Naive thymus-derived CD4-positive, alpha-beta T cell (primary cell): ENCODE results near the gene OR5B3. TPM values are rescaled to one million over a fixed set of nuclear protein-coding genes. Genes with fewer than 3 reads are reported as not detected.

Experiments used
- ATAC-seq: fragments of 150-1000 bp; cut with Tn5 transposase; 2 replicates; pipeline ENCODE4 v1.10.0; 2021; ENCODE audit warnings: mild to moderate bottlenecking, moderate library complexity
- CTCF ChIA-PET: fragments of 350-600 bp; sonication (Branson Sonifier 250); formaldehyde crosslinking; loops from one replicate; lab custom pipeline; 2021; ENCODE audit warnings: antibody characterized with exemption; lab: Charles Lee
- POLR2A ChIA-PET: fragments of 350-600 bp; sonication (Branson Sonifier 250); formaldehyde crosslinking; loops from one replicate; lab custom pipeline; 2021; ENCODE audit warnings: antibody characterized with exemption, inconsistent platforms; lab: Charles Lee
- DNase-seq, 9 donors: peaks; one replicate each; pipeline versions ENCODE4 v3.0.0 to v3.0.0-alpha.2; 2020 to 2022; ENCODE audit warnings: mixed read lengths in 1 of 9
- H3K27ac ChIP-seq: one replicate; pipeline ENCODE4 v1.7.0; 2013; ENCODE audit warnings: mild to moderate bottlenecking, low read depth, low read length, moderate library complexity
- H3K27me3 ChIP-seq, 2 donors: one replicate each; pipeline ENCODE4 v1.7.0; 2013; ENCODE audit warnings: low read length in 2 of 2, mild to moderate bottlenecking in 2 of 2, moderate library complexity in 2 of 2; ENCODE audit not compliant: control insufficient read depth in 2 of 2, insufficient read depth in 2 of 2
- H3K36me3 ChIP-seq, 3 experiments: 1 replicate in 2 of 3; 2 replicates in 1 of 3; pipeline ENCODE4 v1.7.0; 2013; ENCODE audit warnings: low read length in 3 of 3, mild to moderate bottlenecking in 3 of 3, moderate library complexity in 1 of 3; ENCODE audit not compliant: insufficient read depth in 3 of 3, control insufficient read depth in 2 of 3
- H3K4me1 ChIP-seq, 2 donors: one replicate each; pipeline ENCODE4 v1.7.0; 2013; ENCODE audit warnings: low read length in 2 of 2, mild to moderate bottlenecking in 2 of 2, moderate library complexity in 1 of 2; ENCODE audit not compliant: control insufficient read depth in 2 of 2, insufficient read depth in 2 of 2
- H3K4me3 ChIP-seq: 2 replicates; pipeline ENCODE4 v1.7.0; 2013; ENCODE audit warnings: mild to moderate bottlenecking, low read length
- H3K9me3 ChIP-seq, 3 experiments: 1 replicate in 2 of 3; 2 replicates in 1 of 3; pipeline ENCODE4 v1.7.0; 2013; ENCODE audit warnings: low read length in 3 of 3; ENCODE audit not compliant: control insufficient read depth in 2 of 3
- H3K27ac Mint-ChIP-seq, 9 donors: one replicate each; pipeline ENCODE4 v1.8.0; 2020 to 2022; ENCODE audit warnings: mixed read lengths in 9 of 9, mild to moderate bottlenecking in 8 of 9, moderate library complexity in 5 of 9, inconsistent platforms in 2 of 9
- H3K27me3 Mint-ChIP-seq, 5 donors: one replicate each; pipeline ENCODE4 v1.8.0; 2021 to 2022; ENCODE audit warnings: mixed read lengths in 5 of 5, mild to moderate bottlenecking in 1 of 5
- H3K36me3 Mint-ChIP-seq, 5 donors: one replicate each; pipeline ENCODE4 v1.8.0; 2020 to 2022; ENCODE audit warnings: mixed read lengths in 5 of 5, mild to moderate bottlenecking in 3 of 5, inconsistent platforms in 1 of 5
- H3K4me1 Mint-ChIP-seq, 7 donors: one replicate each; pipeline ENCODE4 v1.8.0; 2020 to 2022; ENCODE audit warnings: mixed read lengths in 7 of 7, mild to moderate bottlenecking in 3 of 7, inconsistent platforms in 1 of 7
- H3K4me3 Mint-ChIP-seq, 10 donors: one replicate each; pipeline ENCODE4 v1.8.0; 2020 to 2022; ENCODE audit warnings: mild to moderate bottlenecking in 10 of 10, mixed read lengths in 10 of 10, moderate library complexity in 6 of 10, inconsistent platforms in 2 of 10
- H3K9me3 Mint-ChIP-seq, 11 donors: one replicate each; pipeline ENCODE4 v1.8.0; 2020 to 2022; ENCODE audit warnings: mixed read lengths in 11 of 11, mild to moderate bottlenecking in 4 of 11, inconsistent platforms in 1 of 11, moderate library complexity in 1 of 11
- intact Hi-C, 2 donors: fragments of 100-400 bp; cut with micrococcal nuclease; formaldehyde crosslinking; loops; one replicate each; pipeline ENCODE4 v1.15.1; 2023
- polyA plus RNA-seq, 2 donors: library from polyadenylated mRNA; unstranded; fragments of 300-500 nt; fragmentation: Illumina TruSeq; gene quantifications; one replicate each; pipeline ENCODE4 v1.2.3, GENCODE V29; 2021
- total RNA-seq, 6 experiments: library from RNA in 5 of 6; stranded (reverse) in 5 of 6; gene quantifications; 1 replicate in 5 of 6; 2 replicates in 1 of 6; pipeline ENCODE4 v1.2.3 and lab custom pipeline; 2021 to 2026

OR5B3 gene
- total and polyA plus RNA-seq, 7 experiments from 2014 or later: not detected

- DNase-seq: no peak
- Histone ChIP-seq H3K4me3 (no peak overlapping the region), H3K27ac (no peak overlapping the region), H3K9me3 (no peaks in the 10 kb centered on the region), H3K36me3 (no peaks in the 10 kb centered on the region), H3K27me3 (no peaks in the 10 kb centered on the region), H3K4me1 (no peaks in the 10 kb centered on the region)
- peaks cover 0 to 12% (median 0%) of the 10 kb centered on the region in 5 donors for H3K36me3 Mint-ChIP-seq
- H3K27ac Mint-ChIP-seq: no peak overlapping the region
- intact Hi-C loops: no loop called here
- ChIA-PET POLR2A (interaction anchor here (0.8 kb wide), 1 partner anchor 168 kb away, joined by 3 read pairs; no protein-coding TSS in a partner anchor), CTCF (no interaction called here)
- peaks cover 0 to 16% (median 3%) of the 10 kb centered on the region in 11 donors for H3K9me3 Mint-ChIP-seq
- peaks cover 0 to 13% (median 10%) of the 10 kb centered on the region in 5 donors for H3K27me3 Mint-ChIP-seq
- H3K4me1 Mint-ChIP-seq: no peaks in the 10 kb centered on the region
- no peak overlapping the region for H3K4me3 Mint-ChIP-seq
- no peak for ATAC-seq
These were observed 14.8 kb downstream of the OR5B3 start for GRCh38 chr11:58391879-58392278.

- Histone ChIP-seq H3K9me3 (no peaks in the 10 kb centered on the region), H3K4me1 (no peaks in the 10 kb centered on the region), H3K4me3 (no peak overlapping the region), H3K27me3 (no peaks in the 10 kb centered on the region), H3K36me3 (no peaks in the 10 kb centered on the region), H3K27ac (no peak overlapping the region)
- Mint-ChIP-seq H3K27me3 (peaks cover 0 to 13% (median 9%) of the 10 kb centered on the region in 5 donors), H3K4me3 (no peak overlapping the region), H3K4me1 (no peaks in the 10 kb centered on the region), H3K27ac (no peak overlapping the region), H3K36me3 (peaks cover 0 to 12% (median 0%) of the 10 kb centered on the region in 5 donors), H3K9me3 (peaks cover 0 to 16% (median 3%) of the 10 kb centered on the region in 11 donors)
- intact Hi-C loops: no loop called here
- ChIA-PET POLR2A (no interaction called here), CTCF (no interaction called here)
- ATAC-seq (no peak), DNase-seq (no peak)
These were observed 16.1 kb downstream of the OR5B3 start for GRCh38 chr11:58390551-58391063.

GRCh38 chr11:58358969-58359368, 47.7 kb downstream of the OR5B3 start, which contains the start of gene OR5B17:
Gene OR5B17, minus strand, starts transcription at chr11:58359069. Its CDS starts 0 bp downstream, at chr11:58359069.
- Histone ChIP-seq H3K27ac (no peak within 1 kb of the TSS), H3K9me3 (no peaks in the 10 kb centered on the region), H3K36me3 (no peaks in the 10 kb centered on the region), H3K27me3 (no peaks in the 10 kb centered on the region), H3K4me1 (no peaks in the 10 kb centered on the region), H3K4me3 (no peak within 1 kb of the TSS)
- Mint-ChIP-seq H3K4me1 (no peaks in the 10 kb centered on the region), H3K4me3 (no peak within 1 kb of the TSS), H3K9me3 (no peaks in the 10 kb centered on the region), H3K36me3 (no peaks in the 10 kb centered on the region), H3K27me3 (peaks cover 0 to 32% (median 9%) of the 10 kb centered on the region in 5 donors), H3K27ac (no peak within 1 kb of the TSS)
- ChIA-PET CTCF (no interaction called here), POLR2A (no interaction called here)
- intact Hi-C loops: no loop called here
- DNase-seq (no peak), ATAC-seq (no peak)

DNA sequence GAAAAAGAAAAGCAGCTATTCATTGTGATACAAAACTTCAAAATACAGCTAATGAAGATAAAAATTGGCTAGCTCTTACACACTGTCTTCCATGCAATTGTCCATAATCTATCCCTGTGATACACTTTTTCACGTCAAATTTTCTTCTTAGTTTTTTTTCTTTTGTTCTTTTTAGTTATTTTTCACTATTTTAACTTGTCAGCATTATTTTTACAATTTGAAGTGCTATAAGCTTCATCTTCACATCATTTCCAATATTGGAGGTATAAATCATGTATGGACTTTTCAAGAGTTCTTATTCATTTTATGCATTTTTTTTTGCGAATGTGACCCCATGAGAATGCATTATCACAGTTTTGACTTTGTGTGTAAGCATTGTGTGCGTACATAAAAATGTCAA, 51.9 kb downstream of the OR5B3 start:
- H3K4me3 ChIP-seq: no peak overlapping the region
- H3K27me3 ChIP-seq: no peaks in the 10 kb centered on the region
- intact Hi-C loops: no loop called here
- Mint-ChIP-seq H3K4me1 (no peaks in the 10 kb centered on the region), H3K4me3 (no peak overlapping the region), H3K36me3 (no peaks in the 10 kb centered on the region), H3K27ac (no peak overlapping the region), H3K27me3 (peaks cover 0 to 24% (median 5%) of the 10 kb centered on the region in 5 donors), H3K9me3 (no peaks in the 10 kb centered on the region)
- no peaks in the 10 kb centered on the region for H3K4me1 ChIP-seq
- no peak overlapping the region for H3K27ac ChIP-seq
- H3K9me3 ChIP-seq: no peaks in the 10 kb centered on the region
- ChIA-PET CTCF (no interaction called here), POLR2A (no interaction called here)
- no peak for DNase-seq
- H3K36me3 ChIP-seq: no peaks in the 10 kb centered on the region
- ATAC-seq: no peak

Other genes starting within 250 kb of the OR5B3 start
- not detected for gene OR9Q2, start 217.8 kb downstream of the OR5B3 start, total RNA-seq
- not detected for gene OR9Q2, start 217.8 kb downstream of the OR5B3 start, polyA plus RNA-seq
- not detected for gene OR1S2, start 202.7 kb downstream of the OR5B3 start, total RNA-seq
- not detected for gene OR1S2, start 202.7 kb downstream of the OR5B3 start, polyA plus RNA-seq
- not detected for gene OR1S1, start 194.2 kb downstream of the OR5B3 start, total RNA-seq
- gene OR1S1, start 194.2 kb downstream of the OR5B3 start, polyA plus RNA-seq: not detected
- gene OR10Q1, start 178.0 kb downstream of the OR5B3 start, total RNA-seq: not detected
- gene OR10Q1, start 178.0 kb downstream of the OR5B3 start, polyA plus RNA-seq: not detected
- gene OR10W1, start 138.6 kb downstream of the OR5B3 start, total RNA-seq: not detected
- not detected for gene OR10W1, start 138.6 kb downstream of the OR5B3 start, polyA plus RNA-seq
- gene OR5B17, start 47.8 kb downstream of the OR5B3 start, total RNA-seq: not detected
- not detected for gene OR5B17, start 47.8 kb downstream of the OR5B3 start, polyA plus RNA-seq
- gene OR5B2, start 21.2 kb upstream of the OR5B3 start, total RNA-seq: not detected
- gene OR5B2, start 21.2 kb upstream of the OR5B3 start, polyA plus RNA-seq: not detected
- gene OR5B12, start 35.4 kb upstream of the OR5B3 start, total RNA-seq: under 1 TPM in 1 of 5 experiments, not detected in 4; 0.30 TPM
- gene OR5B12, start 35.4 kb upstream of the OR5B3 start, polyA plus RNA-seq: not detected
- 1 to 10 TPM in 3 of 5 experiments, not detected in 2; 1.1 to 2.1 (median 1.9) TPM for gene OR5B21, start 101.2 kb upstream of the OR5B3 start, total RNA-seq
- gene OR5B21, start 101.2 kb upstream of the OR5B3 start, polyA plus RNA-seq: not detected
- gene LPXN, start 169.0 kb upstream of the OR5B3 start, total RNA-seq: 100 to 1,000 TPM in 3 of 5 experiments, 10 to 100 TPM in 2; 58.2 to 147 (median 142) TPM
- gene LPXN, start 169.0 kb upstream of the OR5B3 start, polyA plus RNA-seq: 100 to 1,000 TPM; 169 to 215 TPM
- 10 to 100 TPM; 36.9 to 53.8 (median 40.9) TPM for gene ZFP91, start 172.2 kb upstream of the OR5B3 start, total RNA-seq
- 1 to 10 TPM; 6.5 to 7.2 TPM for gene ZFP91, start 172.2 kb upstream of the OR5B3 start, polyA plus RNA-seq
- gene CNTF, start 215.8 kb upstream of the OR5B3 start, total RNA-seq: 1 to 10 TPM; 2.9 to 4.9 (median 4.0) TPM
- gene CNTF, start 215.8 kb upstream of the OR5B3 start, polyA plus RNA-seq: under 1 TPM in 1 of 2 donors, not detected in 1; 0.10 TPM